ENCODE data around the gene COMT. TPM values are rescaled to one million over a fixed set of nuclear protein-coding genes. Genes with fewer than 3 reads are reported as not detected.

Gene COMT
- total and polyA plus RNA-seq, 2 of the 4 experiments (the other 2 are of a cell fraction): 202 to 347 TPM

GRCh38 chr22:20017622-20017958 lies 76.0 kb downstream of the COMT start:
- no peaks in the 10 kb centered on the region for H3K36me3 ChIP-seq (ENCODE audit: control insufficient read depth, insufficient read depth, low read length)
- H2BK15ac ChIP-seq (ENCODE audit: low read depth, low read length): no peak overlapping the region
- ChIA-PET POLR2A (ENCODE audit: unreplicated experiment) (no interaction called here), CTCF (no interaction called here)
- H3K4me3 ChIP-seq (ENCODE audit: insufficient read depth, low read depth, low read length): no peak overlapping the region
- no peak overlapping the region for H3K9ac ChIP-seq (ENCODE audit: low read depth, low read length)
- intact Hi-C loops (cut with micrococcal nuclease): no loop called here
- no peak overlapping the region for H2BK5ac ChIP-seq (ENCODE audit: low read depth, low read length, poor library complexity, severe bottlenecking)
- H3K56ac ChIP-seq (ENCODE audit: extremely low read depth, insufficient read depth, low read length): no peak overlapping the region
- WGBS, 2 experiments (ENCODE audit: extremely low coverage in 2 of 2, insufficient read length in 1 of 2): 100% methylated on average over 1 of the region's 9 CpGs; no CpG with 5 or more reads in 1 of the 2 experiments
- H2AK9ac ChIP-seq (replicated peaks; ENCODE audit: low read depth, low read length, poor library complexity): no peak overlapping the region
- H3K23ac ChIP-seq (ENCODE audit: low read depth, low read length): no peak overlapping the region
- H3K18ac ChIP-seq (ENCODE audit: low read depth, low read length): no peak overlapping the region
- no peak overlapping the region for H3K27ac ChIP-seq (ENCODE audit: insufficient read depth, low read length)
- no peak overlapping the region for H3K14ac ChIP-seq (replicated peaks; ENCODE audit: low read depth, low read length)
- no peak overlapping the region for H4K5ac ChIP-seq (ENCODE audit: low read depth, low read length)
- H3K27me3 ChIP-seq (ENCODE audit: control insufficient read depth, insufficient read depth, low read length): peaks cover 29% of the 10 kb centered on the region
- H3K9me1 ChIP-seq (ENCODE audit: insufficient read depth, low read length): peaks cover 20% of the 10 kb centered on the region
- H3K79me1 ChIP-seq (ENCODE audit: low read depth in 1 of 2, low read length in 2 of 2): peaks cover 7 to 21% of the 10 kb centered on the region in 2 experiments; a peak in 3 of 4 replicates
- BruUV-seq (replicated peaks): no TSS peak
- H2BK20ac ChIP-seq (ENCODE audit: low read depth, low read length): no peak overlapping the region
- in situ Hi-C loops (cut with MboI; ENCODE audit: low sequenced_read_pairs): no loop called here
- no peak overlapping the region for H3K4me2 ChIP-seq (ENCODE audit: low read depth, low read length)
- dilution Hi-C loops (cut with HindIII; ENCODE audit: low sequenced_read_pairs, unreplicated experiment): no loop called here
- no peaks in the 10 kb centered on the region for H3K9me3 ChIP-seq (ENCODE audit: control insufficient read depth, insufficient read depth, low read length)
- no peak overlapping the region for H2BK120ac ChIP-seq (ENCODE audit: low read depth, low read length)
- H4K20me1 ChIP-seq (ENCODE audit: insufficient read depth, low read length): peaks cover 13% of the 10 kb centered on the region
- no peak for ATAC-seq (ENCODE audit: low read depth)
- no peak for TF ChIP-seq USF2 (IDR thresholded peaks at IDR 0.05; ENCODE audit: low read depth, low read length)
- no peak for TF ChIP-seq POLR2A (IDR thresholded peaks at IDR 0.05; ENCODE audit: low read depth, low read length)
- no peak for TF ChIP-seq ELK1 (IDR thresholded peaks at IDR 0.05; ENCODE audit: borderline replicate concordance, low read depth, low read length)
- no peak for TF ChIP-seq CHD1 (IDR thresholded peaks at IDR 0.05; ENCODE audit: low read depth, low read length)
- TF ChIP-seq RFX5 (IDR thresholded peaks at IDR 0.05; ENCODE audit: low read depth, low read length): no peak
- no peak for TF ChIP-seq MAFK (IDR thresholded peaks at IDR 0.05; ENCODE audit: low read depth, low read length)
- no peak for TF ChIP-seq BHLHE40 (IDR thresholded peaks at IDR 0.05; ENCODE audit: low read depth, low read length)
- no peak for DNase-seq
- H3K4ac ChIP-seq (ENCODE audit: low read depth, low read length): no peak overlapping the region
- no peak overlapping the region for H2AFZ ChIP-seq (replicated peaks; ENCODE audit: low read length, poor library complexity)
- no peak overlapping the region for H2AK5ac ChIP-seq (ENCODE audit: low read depth, low read length)
- H4K8ac ChIP-seq (ENCODE audit: low read depth in 2 of 2, low read length in 2 of 2): no peak overlapping the region
- no peak overlapping the region for H4K91ac ChIP-seq (ENCODE audit: insufficient read depth, low read depth, low read length)
- H3K4me1 ChIP-seq (ENCODE audit: control insufficient read depth, insufficient read depth, low read length): peaks cover 14% of the 10 kb centered on the region
